ENCODE measurements around the gene TPRG1.

The TPRG1 gene

GRCh38 chr3:189294649-189295048 is 122.9 kb downstream of the TPRG1 start:
- TF ChIP-seq REST (IDR thresholded peaks at IDR 0.05; ENCODE audit: insufficient replicate concordance, low read depth) (no peak), CTCF (IDR thresholded peaks at IDR 0.05; ENCODE audit: insufficient read depth, low read length) (no peak), GABPA (IDR thresholded peaks at IDR 0.05; ENCODE audit: low read depth) (no peak), SPI1 (IDR thresholded peaks at IDR 0.05; ENCODE audit: borderline replicate concordance, low read depth) (no peak), POLR2AphosphoS5 (IDR thresholded peaks at IDR 0.05; ENCODE audit: low read depth) (no peak)
- Histone ChIP-seq H3K4me3 (replicated peaks; ENCODE audit: insufficient read depth, low read length) (no peak overlapping the region), H3K27ac (replicated peaks) (no peak overlapping the region), H3K27me3 (ENCODE audit: insufficient read depth, poor library complexity, severe bottlenecking) (no peaks in the 10 kb centered on the region)
- no peak for DNase-seq (ENCODE audit: low read depth in 1 of 2, low spot score in 1 of 2)

GRCh38 chr3:189295089-189295488 is 123.3 kb downstream of the TPRG1 start:
- no peak for DNase-seq (ENCODE audit: low read depth in 1 of 2, low spot score in 1 of 2)
- Histone ChIP-seq H3K4me3 (replicated peaks; ENCODE audit: insufficient read depth, low read length) (no peak overlapping the region), H3K27ac (replicated peaks) (no peak overlapping the region), H3K27me3 (ENCODE audit: insufficient read depth, poor library complexity, severe bottlenecking) (no peaks in the 10 kb centered on the region)
- TF ChIP-seq REST (IDR thresholded peaks at IDR 0.05; ENCODE audit: insufficient replicate concordance, low read depth) (no peak), SPI1 (IDR thresholded peaks at IDR 0.05; ENCODE audit: borderline replicate concordance, low read depth) (no peak), POLR2AphosphoS5 (IDR thresholded peaks at IDR 0.05; ENCODE audit: low read depth) (no peak), GABPA (IDR thresholded peaks at IDR 0.05; ENCODE audit: low read depth) (no peak), CTCF (IDR thresholded peaks at IDR 0.05; ENCODE audit: insufficient read depth, low read length) (no peak)

- TF ChIP-seq POLR2AphosphoS5 (IDR thresholded peaks at IDR 0.05; ENCODE audit: low read depth): no peak
- no peak for TF ChIP-seq GABPA (IDR thresholded peaks at IDR 0.05; ENCODE audit: low read depth)
- TF ChIP-seq CTCF (IDR thresholded peaks at IDR 0.05; ENCODE audit: insufficient read depth, low read length): no peak
- TF ChIP-seq REST (IDR thresholded peaks at IDR 0.05; ENCODE audit: insufficient replicate concordance, low read depth): no peak
- DNase-seq (ENCODE audit: low read depth in 1 of 2, low spot score in 1 of 2): no peak
- Histone ChIP-seq H3K27ac (replicated peaks) (no peak overlapping the region), H3K27me3 (ENCODE audit: insufficient read depth, poor library complexity, severe bottlenecking) (no peaks in the 10 kb centered on the region), H3K4me3 (replicated peaks; ENCODE audit: insufficient read depth, low read length) (no peak overlapping the region)
Observed at GRCh38 chr3:189297932-189298331, 126.2 kb downstream of the TPRG1 start.
